ENCODE data around the gene CACNA1C.

- TF ChIP-seq, protein P1, sequence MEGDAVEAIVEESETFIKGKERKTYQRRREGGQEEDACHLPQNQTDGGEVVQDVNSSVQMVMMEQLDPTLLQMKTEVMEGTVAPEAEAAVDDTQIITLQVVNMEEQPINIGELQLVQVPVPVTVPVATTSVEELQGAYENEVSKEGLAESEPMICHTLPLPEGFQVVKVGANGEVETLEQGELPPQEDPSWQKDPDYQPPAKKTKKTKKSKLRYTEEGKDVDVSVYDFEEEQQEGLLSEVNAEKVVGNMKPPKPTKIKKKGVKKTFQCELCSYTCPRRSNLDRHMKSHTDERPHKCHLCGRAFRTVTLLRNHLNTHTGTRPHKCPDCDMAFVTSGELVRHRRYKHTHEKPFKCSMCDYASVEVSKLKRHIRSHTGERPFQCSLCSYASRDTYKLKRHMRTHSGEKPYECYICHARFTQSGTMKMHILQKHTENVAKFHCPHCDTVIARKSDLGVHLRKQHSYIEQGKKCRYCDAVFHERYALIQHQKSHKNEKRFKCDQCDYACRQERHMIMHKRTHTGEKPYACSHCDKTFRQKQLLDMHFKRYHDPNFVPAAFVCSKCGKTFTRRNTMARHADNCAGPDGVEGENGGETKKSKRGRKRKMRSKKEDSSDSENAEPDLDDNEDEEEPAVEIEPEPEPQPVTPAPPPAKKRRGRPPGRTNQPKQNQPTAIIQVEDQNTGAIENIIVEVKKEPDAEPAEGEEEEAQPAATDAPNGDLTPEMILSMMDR (IDR thresholded peaks at IDR 0.05), result no peak
- no peak for TF ChIP-seq POLR2A (IDR thresholded peaks at IDR 0.05)
These were observed 400.4 kb downstream of the CACNA1C start for GRCh38 chr12:2453076-2453760.

All from tibial nerve (tissue), 3 donors.